Smooth muscle cell (in vitro differentiated cells): ENCODE measurements around the gene GPHN. TPM values are rescaled to one million over a fixed set of nuclear protein-coding genes. Genes with fewer than 3 reads are reported as not detected.

Source experiments
- DNase-seq: peaks from one replicate; lab custom pipeline; 2025; ENCODE audit not compliant: unreplicated experiment; lab: John Stamatoyannopoulos, UW
- H2AFZ ChIP-seq: fragments of 200-600 bp; sonication (generic); 2 replicates; pipeline ENCODE4 v1.6.0; 2016; ENCODE audit warnings: antibody characterized with exemption, low read depth, mild to moderate bottlenecking
- H3F3A ChIP-seq: fragments of 200-600 bp; sonication (generic); 2 replicates; pipeline ENCODE4 v1.6.0; 2017; ENCODE audit warnings: antibody characterized with exemption, low read depth
- H3K27ac ChIP-seq: fragments of 200-600 bp; sonication (generic); 2 replicates; pipeline ENCODE4 v1.5.1; 2016; ENCODE audit warnings: low read depth, mild to moderate bottlenecking
- H3K27me3 ChIP-seq: fragments of 200-600 bp; sonication (generic); 2 replicates; pipeline ENCODE4 v1.6.1; 2016; ENCODE audit warnings: low read depth, mild to moderate bottlenecking
- H3K36me3 ChIP-seq: fragments of 200-600 bp; sonication (generic); 2 replicates; pipeline ENCODE4 v1.5.1; 2016; ENCODE audit warnings: low read depth
- H3K4me1 ChIP-seq: fragments of 200-600 bp; sonication (generic); 2 replicates; pipeline ENCODE4 v1.5.1; 2016; ENCODE audit warnings: low read depth
- H3K4me2 ChIP-seq: fragments of 200-600 bp; sonication (generic); 2 replicates; pipeline ENCODE4 v1.6.0; 2016; ENCODE audit warnings: mild to moderate bottlenecking
- H3K4me3 ChIP-seq: fragments of 200-600 bp; sonication (generic); 2 replicates; pipeline ENCODE4 v1.5.1; 2016; ENCODE audit warnings: mild to moderate bottlenecking
- H3K79me2 ChIP-seq: fragments of 200-600 bp; sonication (generic); 2 replicates; pipeline ENCODE4 v1.6.0; 2016; ENCODE audit warnings: low read depth, mild to moderate bottlenecking
- H3K9ac ChIP-seq: fragments of 200-600 bp; sonication (generic); 2 replicates; pipeline ENCODE4 v1.6.0; 2016; ENCODE audit warnings: low read depth
- H3K9me3 ChIP-seq: fragments of 200-600 bp; sonication (generic); replicated peaks from 2 replicates; pipeline ENCODE4 v1.5.1; 2016; ENCODE audit warnings: low read depth
- H4K20me1 ChIP-seq: fragments of 200-600 bp; sonication (generic); 2 replicates; pipeline ENCODE4 v1.6.0; 2016; ENCODE audit warnings: low read depth
- WGBS: methylation state at CpG from one replicate; pipeline ENCODE4 v1.1.7; 2016; ENCODE audit warnings: low lambda C conversion rate; 5-methylcytosine and 5-hydroxymethylcytosine counted together
- polyA plus RNA-seq: library from polyadenylated mRNA; unstranded; fragments of >200 nt; fragmentation: Nextera tagmentation; extraction: Ambion mirVana; gene quantifications from 2 replicates; pipeline ENCODE4 v1.2.1, GENCODE V29; 2016
- total RNA-seq: library from RNA; depleted of rRNA; stranded (reverse); fragments of >200 nt; gene quantifications from 2 replicates; pipeline ENCODE4 v1.2.3, GENCODE V29; 2014
- TF ChIP-seq, protein P1 (sequence below): fragments of 200-600 bp; sonication (generic); IDR thresholded peaks from 2 replicates; pipeline ENCODE4 v1.5.1; 2017; ENCODE audit warnings: borderline replicate concordance, mild to moderate bottlenecking, antibody characterized with exemption; ENCODE audit not compliant: insufficient read depth, poor library complexity, severe bottlenecking

GPHN gene
- total and polyA plus RNA-seq, 2 experiments from 2014 or later = 8.6 to 18.9 TPM

DNA sequence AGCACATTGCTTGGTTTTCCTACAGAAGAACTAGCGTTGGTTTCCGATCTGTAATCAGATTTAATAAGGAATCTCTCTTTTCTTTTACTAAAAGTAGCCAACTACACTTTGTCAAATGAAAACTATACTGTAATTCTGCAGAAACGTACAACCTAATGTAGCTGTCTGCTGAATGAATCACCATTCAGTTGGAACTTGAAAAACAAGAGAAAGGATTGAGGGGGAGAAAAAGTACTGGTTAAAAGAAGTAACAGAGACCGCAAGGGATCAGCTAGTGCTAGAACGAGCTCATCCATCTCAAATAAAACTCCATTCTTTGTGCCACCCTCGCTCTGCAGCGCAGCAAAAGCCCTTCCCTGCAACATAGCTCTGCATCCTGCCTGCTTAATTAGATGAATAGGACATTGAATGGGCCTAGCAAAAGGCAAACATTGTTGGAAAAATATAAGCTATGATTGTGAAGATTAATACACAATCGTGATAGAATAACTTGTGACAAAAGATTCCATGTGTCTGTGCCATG, 683.9 kb downstream of the GPHN start:
- Histone ChIP-seq H3K4me2 (peak overlapping the region; percentile 5), H4K20me1 (no peaks in the 10 kb centered on the region), H3K27me3 (no peaks in the 10 kb centered on the region), H3K4me3 (no peak overlapping the region), H2AFZ (peak overlapping the region; percentile 12), H3K4me1 (no peaks in the 10 kb centered on the region), H3K9me3 (no peaks in the 10 kb centered on the region), H3K36me3 (no peaks in the 10 kb centered on the region), H3K27ac (no peak overlapping the region), H3K9ac (no peak overlapping the region), H3K79me2 (no peaks in the 10 kb centered on the region), H3F3A (no peaks in the 10 kb centered on the region)
- TF ChIP-seq, protein P1, sequence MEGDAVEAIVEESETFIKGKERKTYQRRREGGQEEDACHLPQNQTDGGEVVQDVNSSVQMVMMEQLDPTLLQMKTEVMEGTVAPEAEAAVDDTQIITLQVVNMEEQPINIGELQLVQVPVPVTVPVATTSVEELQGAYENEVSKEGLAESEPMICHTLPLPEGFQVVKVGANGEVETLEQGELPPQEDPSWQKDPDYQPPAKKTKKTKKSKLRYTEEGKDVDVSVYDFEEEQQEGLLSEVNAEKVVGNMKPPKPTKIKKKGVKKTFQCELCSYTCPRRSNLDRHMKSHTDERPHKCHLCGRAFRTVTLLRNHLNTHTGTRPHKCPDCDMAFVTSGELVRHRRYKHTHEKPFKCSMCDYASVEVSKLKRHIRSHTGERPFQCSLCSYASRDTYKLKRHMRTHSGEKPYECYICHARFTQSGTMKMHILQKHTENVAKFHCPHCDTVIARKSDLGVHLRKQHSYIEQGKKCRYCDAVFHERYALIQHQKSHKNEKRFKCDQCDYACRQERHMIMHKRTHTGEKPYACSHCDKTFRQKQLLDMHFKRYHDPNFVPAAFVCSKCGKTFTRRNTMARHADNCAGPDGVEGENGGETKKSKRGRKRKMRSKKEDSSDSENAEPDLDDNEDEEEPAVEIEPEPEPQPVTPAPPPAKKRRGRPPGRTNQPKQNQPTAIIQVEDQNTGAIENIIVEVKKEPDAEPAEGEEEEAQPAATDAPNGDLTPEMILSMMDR = no peak
- DNase-seq = no peak
- 52% methylated on average over 8 of the region's 8 CpGs for WGBS

DNA sequence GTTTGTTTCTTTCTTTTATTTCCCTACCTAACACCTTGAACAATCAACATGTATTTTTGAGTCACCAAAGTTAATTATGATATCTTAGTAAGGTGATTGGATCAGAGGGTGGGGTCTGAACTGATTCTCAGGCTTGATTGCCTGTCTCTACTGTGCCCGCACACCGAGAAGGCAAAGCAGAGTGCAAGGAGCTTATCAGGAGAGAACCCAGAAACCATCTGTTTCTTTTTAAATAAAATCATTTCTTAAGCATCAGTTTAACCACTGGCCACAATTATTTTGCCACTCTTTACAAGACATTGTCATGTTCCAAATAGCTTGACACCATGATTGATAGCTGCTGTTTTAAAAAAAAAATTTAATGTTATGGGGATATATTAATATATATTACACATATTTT, 684.4 kb downstream of the GPHN start:
- Histone ChIP-seq H3K27ac (no peak overlapping the region), H3K4me1 (no peaks in the 10 kb centered on the region), H3F3A (no peaks in the 10 kb centered on the region), H3K79me2 (no peaks in the 10 kb centered on the region), H3K27me3 (no peaks in the 10 kb centered on the region), H3K36me3 (no peaks in the 10 kb centered on the region), H3K9ac (no peak overlapping the region), H3K9me3 (no peaks in the 10 kb centered on the region), H3K4me2 (peak overlapping the region; percentile 5), H2AFZ (peak overlapping the region; percentile 12), H3K4me3 (no peak overlapping the region), H4K20me1 (no peaks in the 10 kb centered on the region)
- 54% methylated on average over 2 of the region's 2 CpGs for WGBS
- TF ChIP-seq, protein P1 = no peak
- DNase-seq = no peak

DNA sequence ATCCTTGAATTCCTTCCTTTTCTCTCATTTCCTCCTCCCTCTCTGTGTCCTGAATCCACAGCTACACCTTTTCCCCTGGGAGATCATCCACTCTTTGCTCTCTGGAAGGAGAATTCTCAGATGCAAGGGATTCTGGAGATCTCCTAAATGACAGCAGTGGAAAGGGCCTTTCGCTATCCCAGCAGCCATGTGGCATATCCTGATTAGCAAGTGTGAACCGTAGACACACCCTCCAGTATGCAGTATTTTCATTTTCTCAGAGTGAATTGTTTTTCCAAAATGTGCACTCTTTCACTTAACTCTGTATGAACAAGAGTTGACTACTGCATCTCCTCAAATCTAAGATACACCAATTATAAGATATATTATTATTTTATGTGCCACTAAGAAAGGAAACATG, 687.3 kb downstream of the GPHN start:
- H4K20me1 ChIP-seq = no peaks in the 10 kb centered on the region
- no peaks in the 10 kb centered on the region for H3K27me3 ChIP-seq
- H3K36me3 ChIP-seq = no peaks in the 10 kb centered on the region
- H2AFZ ChIP-seq = no peak overlapping the region
- H3K4me2 ChIP-seq = no peak overlapping the region
- WGBS = 88% methylated on average over 2 of the region's 2 CpGs
- no peak overlapping the region for H3K4me3 ChIP-seq
- H3K9me3 ChIP-seq = no peaks in the 10 kb centered on the region
- H3K79me2 ChIP-seq = no peaks in the 10 kb centered on the region
- no peak overlapping the region for H3K27ac ChIP-seq
- H3K4me1 ChIP-seq = no peaks in the 10 kb centered on the region
- no peak overlapping the region for H3K9ac ChIP-seq
- TF ChIP-seq, protein P1 = no peak
- H3F3A ChIP-seq = no peaks in the 10 kb centered on the region
- DNase-seq = no peak

DNA sequence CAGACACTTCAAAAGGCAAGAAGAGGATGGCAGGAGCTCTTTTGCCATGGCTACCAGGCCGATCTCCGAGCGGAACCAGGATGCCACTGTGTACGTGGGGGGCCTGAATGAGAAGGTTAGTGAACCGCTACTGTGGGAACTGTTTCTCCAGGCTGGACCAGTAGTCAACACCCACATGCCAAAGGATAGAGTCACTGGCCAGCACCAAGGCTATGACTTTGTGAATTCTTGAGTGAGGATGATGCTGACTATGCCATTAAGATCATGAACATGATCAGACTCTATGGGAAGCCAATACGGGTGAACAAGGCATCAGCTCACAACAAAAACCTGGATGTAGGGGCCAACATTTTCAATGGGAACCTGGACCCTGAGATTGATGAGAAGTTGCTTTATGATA, 691.1 kb downstream of the GPHN start:
- Histone ChIP-seq H3F3A (no peaks in the 10 kb centered on the region), H3K27ac (no peak overlapping the region), H3K27me3 (no peaks in the 10 kb centered on the region), H3K79me2 (no peaks in the 10 kb centered on the region), H3K4me3 (no peak overlapping the region), H3K9ac (no peak overlapping the region), H3K9me3 (no peaks in the 10 kb centered on the region), H4K20me1 (no peaks in the 10 kb centered on the region), H2AFZ (no peak overlapping the region), H3K4me2 (no peak overlapping the region), H3K4me1 (no peaks in the 10 kb centered on the region), H3K36me3 (no peaks in the 10 kb centered on the region)
- no peak for DNase-seq
- 94% methylated on average over 6 of the region's 6 CpGs for WGBS
- TF ChIP-seq, protein P1 = no peak
